ENCODE measurements around the gene KDM4C.

Gene KDM4C

DNA sequence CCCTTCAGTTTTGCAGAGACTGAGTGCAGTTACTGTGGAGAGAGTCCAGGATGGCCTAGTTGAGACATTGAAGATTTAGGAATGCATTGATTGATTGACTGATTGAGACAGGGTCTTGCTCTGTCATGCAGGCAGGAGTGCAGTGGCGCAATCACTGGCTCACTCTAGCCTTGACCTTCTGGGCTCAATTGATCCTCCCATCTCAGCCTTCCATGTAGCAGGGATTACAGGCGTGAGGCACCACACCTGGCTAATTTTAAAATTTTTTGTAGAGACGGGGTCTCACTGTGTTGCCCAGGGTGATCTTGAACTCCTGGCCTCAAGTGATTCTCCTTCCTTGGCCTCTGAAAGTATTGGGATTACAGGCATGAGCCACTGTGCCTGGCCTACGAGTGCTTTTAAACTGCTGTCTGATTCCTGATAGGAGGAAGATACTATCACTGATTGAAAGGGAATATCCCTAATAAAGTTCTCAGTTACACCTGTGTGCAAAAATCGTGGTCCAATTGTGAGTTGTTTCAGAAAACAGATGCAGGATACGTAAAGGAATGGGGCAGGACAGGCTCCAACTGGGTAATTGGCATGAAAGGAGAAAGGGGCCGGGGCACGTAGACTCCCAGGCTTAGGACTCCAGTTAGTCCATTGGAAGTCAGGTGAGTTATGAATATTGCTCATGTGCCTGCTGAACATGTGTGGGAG is 87.5 kb downstream of the KDM4C start:
- peaks cover 6% of the 10 kb centered on the region for H3K36me3 Mint-ChIP-seq (ENCODE audit: low read depth)
- peaks cover 19% of the 10 kb centered on the region for H3K4me1 Mint-ChIP-seq
- H3K27ac Mint-ChIP-seq: peak overlapping the region; percentile 73
- TF ChIP-seq, protein P1, sequence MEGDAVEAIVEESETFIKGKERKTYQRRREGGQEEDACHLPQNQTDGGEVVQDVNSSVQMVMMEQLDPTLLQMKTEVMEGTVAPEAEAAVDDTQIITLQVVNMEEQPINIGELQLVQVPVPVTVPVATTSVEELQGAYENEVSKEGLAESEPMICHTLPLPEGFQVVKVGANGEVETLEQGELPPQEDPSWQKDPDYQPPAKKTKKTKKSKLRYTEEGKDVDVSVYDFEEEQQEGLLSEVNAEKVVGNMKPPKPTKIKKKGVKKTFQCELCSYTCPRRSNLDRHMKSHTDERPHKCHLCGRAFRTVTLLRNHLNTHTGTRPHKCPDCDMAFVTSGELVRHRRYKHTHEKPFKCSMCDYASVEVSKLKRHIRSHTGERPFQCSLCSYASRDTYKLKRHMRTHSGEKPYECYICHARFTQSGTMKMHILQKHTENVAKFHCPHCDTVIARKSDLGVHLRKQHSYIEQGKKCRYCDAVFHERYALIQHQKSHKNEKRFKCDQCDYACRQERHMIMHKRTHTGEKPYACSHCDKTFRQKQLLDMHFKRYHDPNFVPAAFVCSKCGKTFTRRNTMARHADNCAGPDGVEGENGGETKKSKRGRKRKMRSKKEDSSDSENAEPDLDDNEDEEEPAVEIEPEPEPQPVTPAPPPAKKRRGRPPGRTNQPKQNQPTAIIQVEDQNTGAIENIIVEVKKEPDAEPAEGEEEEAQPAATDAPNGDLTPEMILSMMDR (IDR thresholded peaks at IDR 0.05): no peak
- no peak overlapping the region for H3K4me3 Mint-ChIP-seq
- no peaks in the 10 kb centered on the region for H3K9me3 Mint-ChIP-seq
- no peak for DNase-seq
- H3K27me3 Mint-ChIP-seq (ENCODE audit: low read depth, poor library complexity): peaks cover 2% of the 10 kb centered on the region

DNA sequence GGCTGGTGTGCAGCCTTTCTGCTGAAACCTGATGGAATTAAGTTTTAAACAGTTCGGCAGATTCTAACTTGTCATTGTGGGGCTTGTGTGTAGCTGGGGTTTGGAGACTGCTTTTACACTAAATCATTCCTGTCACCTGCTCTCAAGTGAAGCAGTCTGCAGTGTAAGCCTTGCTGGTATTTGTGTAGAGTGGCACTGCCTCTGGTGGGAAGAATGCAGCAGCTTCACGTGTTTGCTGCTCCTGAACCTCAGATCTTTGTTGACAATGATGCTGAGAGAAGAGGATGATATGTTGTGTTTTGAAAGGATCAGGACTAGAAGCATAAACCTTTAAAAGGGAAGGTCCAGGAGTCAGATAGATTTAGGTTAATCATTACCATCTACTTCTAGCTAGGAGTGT is 88.1 kb downstream of the KDM4C start:
- Mint-ChIP-seq H3K4me3 (no peak overlapping the region), H3K4me1 (peaks cover 19% of the 10 kb centered on the region), H3K9me3 (no peaks in the 10 kb centered on the region), H3K27me3 (ENCODE audit: low read depth, poor library complexity) (no peaks in the 10 kb centered on the region), H3K36me3 (ENCODE audit: low read depth) (peaks cover 6% of the 10 kb centered on the region), H3K27ac (peak overlapping the region; percentile 73)
- DNase-seq: peak; percentile 25
- TF ChIP-seq, protein P1 (IDR thresholded peaks at IDR 0.05): peak; percentile 55

DNA sequence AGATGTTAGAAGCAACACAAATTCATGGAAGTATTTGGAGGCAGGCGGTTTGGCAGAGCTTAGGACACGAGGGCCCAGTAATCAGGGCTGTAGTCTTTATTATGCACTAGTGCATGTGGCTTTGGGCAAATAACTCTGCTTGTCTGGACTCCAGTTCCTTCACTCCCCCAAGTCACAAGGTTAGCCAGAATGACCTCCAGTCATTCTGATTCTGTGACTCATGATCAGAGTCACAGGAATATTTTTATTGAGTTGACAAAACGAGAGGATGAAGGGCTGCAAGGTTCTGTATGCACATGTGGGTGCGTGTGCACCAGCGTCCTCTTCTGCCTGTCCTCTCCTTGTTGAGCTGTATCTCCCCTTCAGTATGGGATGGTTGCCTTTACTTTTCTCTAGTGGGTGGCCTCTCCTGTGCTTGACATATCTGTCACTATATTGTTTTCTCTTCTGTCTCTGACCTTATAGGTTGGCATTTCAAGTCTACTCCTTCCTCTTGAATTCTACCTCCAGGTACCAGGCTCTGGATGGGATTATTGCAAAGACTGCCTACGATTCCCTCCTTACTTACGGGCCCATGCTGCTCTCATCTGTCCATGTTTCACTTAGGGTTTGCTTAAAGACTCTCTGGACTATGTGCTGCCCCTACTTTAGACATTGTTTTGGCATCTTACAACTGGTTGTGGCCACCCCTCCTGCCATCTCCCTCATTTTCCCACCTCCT is 94.6 kb downstream of the KDM4C start:
- DNase-seq: no peak
- Mint-ChIP-seq H3K9me3 (no peaks in the 10 kb centered on the region), H3K4me1 (peaks cover 9% of the 10 kb centered on the region), H3K36me3 (ENCODE audit: low read depth) (peaks cover 15% of the 10 kb centered on the region), H3K4me3 (no peak overlapping the region), H3K27ac (peak overlapping the region; percentile 20), H3K27me3 (ENCODE audit: low read depth, poor library complexity) (no peaks in the 10 kb centered on the region)
- TF ChIP-seq, protein P1 (IDR thresholded peaks at IDR 0.05): no peak

DNA sequence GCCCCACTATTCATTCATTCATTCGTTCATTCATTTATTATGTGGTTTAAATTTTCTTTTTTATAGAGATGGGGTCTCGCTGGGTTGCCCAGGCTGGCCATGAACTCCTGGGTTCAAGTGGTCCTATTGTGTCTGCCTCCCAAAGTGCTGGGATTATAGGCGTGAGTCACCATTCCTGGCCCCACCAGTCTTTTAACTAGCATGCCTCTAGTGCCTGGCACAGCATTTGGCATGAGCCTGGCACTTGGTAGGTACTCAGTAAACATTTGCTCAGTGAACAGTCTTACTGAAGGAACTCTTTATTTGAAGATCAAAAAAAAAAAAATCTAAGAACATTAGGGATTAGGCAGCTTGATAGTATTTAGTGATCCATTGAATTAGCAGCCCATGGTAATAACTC is 98.1 kb downstream of the KDM4C start:
- Mint-ChIP-seq H3K27ac (no peak overlapping the region), H3K36me3 (ENCODE audit: low read depth) (peaks cover 8% of the 10 kb centered on the region), H3K27me3 (ENCODE audit: low read depth, poor library complexity) (peaks cover 6% of the 10 kb centered on the region), H3K9me3 (no peaks in the 10 kb centered on the region), H3K4me1 (peaks cover 9% of the 10 kb centered on the region), H3K4me3 (no peak overlapping the region)
- TF ChIP-seq, protein P1 (IDR thresholded peaks at IDR 0.05): no peak
- no peak for DNase-seq

DNA sequence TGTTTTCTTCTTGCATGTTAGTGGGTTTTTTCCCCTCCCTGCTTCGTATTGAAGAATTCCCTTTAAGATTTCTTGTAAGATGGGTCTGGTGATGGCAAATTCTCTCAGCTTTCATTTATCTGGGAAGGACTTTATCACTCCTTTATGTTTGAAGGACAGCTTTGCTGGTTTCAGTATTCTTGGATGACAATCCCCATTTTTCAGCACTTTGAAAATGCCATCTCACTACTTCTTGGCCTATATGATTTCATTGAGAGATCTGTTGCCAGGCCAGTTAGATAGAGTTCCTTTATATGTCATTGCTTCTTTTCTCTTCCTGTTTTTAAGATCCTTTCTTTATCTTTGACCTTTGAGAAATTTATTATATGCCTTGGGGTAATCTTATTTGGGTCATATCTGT is 106.3 kb downstream of the KDM4C start:
- H3K36me3 Mint-ChIP-seq (ENCODE audit: low read depth): peaks cover 31% of the 10 kb centered on the region
- TF ChIP-seq, protein P1 (IDR thresholded peaks at IDR 0.05): no peak

More for the DNA sequence above, 106.3 kb downstream of the KDM4C start:
- Mint-ChIP-seq H3K27ac (no peak overlapping the region), H3K4me1 (no peaks in the 10 kb centered on the region), H3K9me3 (peaks cover 36% of the 10 kb centered on the region), H3K4me3 (no peak overlapping the region), H3K27me3 (ENCODE audit: low read depth, poor library complexity) (peaks cover 4% of the 10 kb centered on the region)
- no peak for DNase-seq

All from nephron progenitor cell (in vitro differentiated cells).